H9 (cell line): ENCODE results near the gene CEP128. TPM values are rescaled to one million over a fixed set of nuclear protein-coding genes. Genes with fewer than 3 reads are reported as not detected.

Experiments
- DNase-seq: peaks from one replicate; pipeline ENCODE4 v3.0.0-alpha.2; 2017
- H2AFZ ChIP-seq: one replicate; pipeline ENCODE4 v1.6.1; 2013; ENCODE audit warnings: mild to moderate bottlenecking, low read length, control low read depth, moderate library complexity
- H2AK5ac ChIP-seq: 2 replicates; pipeline ENCODE4 v1.6.1; 2013; ENCODE audit warnings: low read length, control low read depth, mixed read lengths; ENCODE audit not compliant: insufficient read length
- H2BK120ac ChIP-seq: one replicate; pipeline ENCODE4 v1.6.1; 2013; ENCODE audit warnings: low read depth, mild to moderate bottlenecking, low read length, control low read depth, inconsistent platforms; ENCODE audit not compliant: poor library complexity, severe bottlenecking
- H2BK12ac ChIP-seq: 2 replicates; pipeline ENCODE4 v1.6.1; 2013; ENCODE audit warnings: low read length, control low read depth, mixed read lengths, low read depth; ENCODE audit not compliant: insufficient read length
- H2BK15ac ChIP-seq: 2 replicates; pipeline ENCODE4 v1.6.1; 2013; ENCODE audit warnings: low read depth, low read length, control low read depth
- H2BK20ac ChIP-seq: one replicate; pipeline ENCODE4 v1.6.1; 2013; ENCODE audit warnings: low read depth, mild to moderate bottlenecking, low read length, control low read depth, inconsistent platforms; ENCODE audit not compliant: poor library complexity, severe bottlenecking
- H2BK5ac ChIP-seq: 2 replicates; pipeline ENCODE4 v1.6.1; 2013; ENCODE audit warnings: low read length, control low read depth, mixed read lengths; ENCODE audit not compliant: insufficient read length
- H3K14ac ChIP-seq: 2 replicates; pipeline ENCODE4 v1.6.1; 2013; ENCODE audit warnings: low read length, control low read depth; ENCODE audit not compliant: insufficient read depth
- H3K18ac ChIP-seq: 2 replicates; pipeline ENCODE4 v1.6.1; 2013; ENCODE audit warnings: low read depth, mild to moderate bottlenecking, mixed read lengths, low read length, control low read depth; ENCODE audit not compliant: insufficient read length
- H3K23ac ChIP-seq: 2 replicates; pipeline ENCODE4 v1.6.1; 2013; ENCODE audit warnings: low read length, control low read depth, mixed read lengths, low read depth; ENCODE audit not compliant: insufficient read length
- H3K23me2 ChIP-seq: 2 replicates; pipeline ENCODE4 v1.6.1; 2013; ENCODE audit warnings: low read depth, mild to moderate bottlenecking, mixed read lengths, low read length, control low read depth; ENCODE audit not compliant: insufficient read length, poor library complexity, severe bottlenecking
- H3K27ac ChIP-seq: 2 replicates; pipeline ENCODE4 v1.5.1; 2013; ENCODE audit warnings: low read length, control low read depth, mixed read lengths, low read depth; ENCODE audit not compliant: insufficient read length
- H3K27me3 ChIP-seq: 2 replicates; pipeline ENCODE4 v1.6.1; 2013; ENCODE audit warnings: low read length, control low read depth, inconsistent platforms; ENCODE audit not compliant: insufficient read depth
- H3K4ac ChIP-seq: 2 replicates; pipeline ENCODE4 v1.6.1; 2013; ENCODE audit warnings: low read depth, mild to moderate bottlenecking, control low read depth, inconsistent platforms, low read length, moderate library complexity
- H3K4me1 ChIP-seq: 2 replicates; pipeline ENCODE4 v1.6.1; 2013; ENCODE audit warnings: low read length, control low read depth, inconsistent platforms; ENCODE audit not compliant: insufficient read depth
- H3K4me2 ChIP-seq: 2 replicates; pipeline ENCODE4 v1.6.1; 2013; ENCODE audit warnings: low read length, control low read depth, mixed read lengths; ENCODE audit not compliant: insufficient read length, insufficient read depth
- H3K56ac ChIP-seq: 2 replicates; pipeline ENCODE4 v1.6.1; 2013; ENCODE audit warnings: low read depth, mild to moderate bottlenecking, mixed read lengths, low read length, control low read depth; ENCODE audit not compliant: insufficient read length
- H3K79me1 ChIP-seq: 2 replicates; pipeline ENCODE4 v1.6.1; 2013; ENCODE audit warnings: low read depth, mild to moderate bottlenecking, moderate library complexity, low read length, control low read depth, inconsistent platforms; ENCODE audit not compliant: insufficient read depth, poor library complexity, severe bottlenecking
- H3K79me2 ChIP-seq: 2 replicates; pipeline ENCODE4 v1.6.1; 2013; ENCODE audit warnings: low read length, control low read depth, inconsistent platforms; ENCODE audit not compliant: insufficient read depth
- H3K9ac ChIP-seq: 2 replicates; pipeline ENCODE4 v1.6.1; 2013; ENCODE audit warnings: low read length, control low read depth, mixed read lengths; ENCODE audit not compliant: insufficient read length; ENCODE audit errors: extremely low read depth
- H3K9me3 ChIP-seq: one replicate; pipeline ENCODE4 v1.6.1; 2013; ENCODE audit warnings: low read depth, low read length, inconsistent platforms; ENCODE audit not compliant: control insufficient read depth
- H3T11ph ChIP-seq: one replicate; pipeline ENCODE4 v1.6.1; 2013; ENCODE audit warnings: mild to moderate bottlenecking, low read length, control low read depth, inconsistent platforms
- H4K20me1 ChIP-seq: one replicate; pipeline ENCODE4 v1.6.1; 2013; ENCODE audit not compliant: control insufficient read depth, insufficient read length, insufficient read depth
- H4K5ac ChIP-seq: 2 replicates; pipeline ENCODE4 v1.6.1; 2013; ENCODE audit warnings: low read depth, mild to moderate bottlenecking, mixed read lengths, low read length, control low read depth; ENCODE audit not compliant: insufficient read length
- H4K8ac ChIP-seq: replicated peaks from 2 replicates; pipeline ENCODE4 v1.6.1; 2013; ENCODE audit warnings: low read length, control low read depth, mixed read lengths, low read depth; ENCODE audit not compliant: insufficient read length
- H4K91ac ChIP-seq: 2 replicates; pipeline ENCODE4 v1.6.1; 2013; ENCODE audit warnings: low read depth, mild to moderate bottlenecking, moderate library complexity, mixed read lengths, low read length, control low read depth; ENCODE audit not compliant: insufficient read length
- H3K27ac Mint-ChIP-seq, 3 experiments: 2 replicates in 2 of 3; 3 replicates in 1 of 3; pipeline ENCODE4 v1.8.0; 2020 to 2021; ENCODE audit warnings: mixed read lengths in 3 of 3, mild to moderate bottlenecking in 1 of 3, moderate library complexity in 1 of 3
- H3K27me3 Mint-ChIP-seq: 2 replicates; pipeline ENCODE4 v1.8.0; 2021; ENCODE audit warnings: low read depth, mild to moderate bottlenecking, moderate library complexity, mixed read lengths
- H3K36me3 Mint-ChIP-seq, 3 experiments: 2 replicates in 2 of 3; 3 replicates in 1 of 3; pipeline ENCODE4 v1.8.0; 2020 to 2021; ENCODE audit warnings: low read depth in 3 of 3, mixed read lengths in 3 of 3; ENCODE audit not compliant: insufficient read depth in 1 of 3
- H3K4me1 Mint-ChIP-seq, 2 experiments: 2 replicates each; pipeline ENCODE4 v1.8.0; 2020; ENCODE audit warnings: mixed read lengths in 2 of 2
- H3K4me3 Mint-ChIP-seq, 2 experiments: 2 replicates in 1 of 2; 3 replicates in 1 of 2; pipeline ENCODE4 v1.8.0; 2020 to 2021; ENCODE audit warnings: mild to moderate bottlenecking in 2 of 2, mixed read lengths in 2 of 2, moderate library complexity in 1 of 2
- H3K9me3 Mint-ChIP-seq, 2 experiments: 2 replicates in 1 of 2; 3 replicates in 1 of 2; pipeline ENCODE4 v1.8.0; 2020; ENCODE audit warnings: mild to moderate bottlenecking in 2 of 2, mixed read lengths in 2 of 2, moderate library complexity in 1 of 2
- total RNA-seq: library from RNA; stranded (reverse); gene quantifications from 2 replicates; pipeline ENCODE4 v1.2.1, GENCODE V29; 2021
- TF ChIP-seq, protein P1 (sequence below): fragments of 200-600 bp; sonication (generic); conservative IDR thresholded peaks from 3 replicates; pipeline ENCODE4 v1.8.0; 2021; ENCODE audit warnings: antibody characterized with exemption, mild to moderate bottlenecking

The CEP128 gene
- total RNA-seq, 1 experiment from 2014 or later = 16.3 TPM

- H3K18ac ChIP-seq = no peak overlapping the region
- no peak overlapping the region for H3K4me3 Mint-ChIP-seq
- no peak for DNase-seq
- no peak overlapping the region for H3T11ph ChIP-seq
- H3K4ac ChIP-seq = no peak overlapping the region
- H3K27me3 Mint-ChIP-seq = peaks cover 12% of the 10 kb centered on the region
- H4K5ac ChIP-seq = no peak overlapping the region
- no peak overlapping the region for H3K27ac ChIP-seq
- no peaks in the 10 kb centered on the region for H3K4me1 ChIP-seq
- H3K14ac ChIP-seq = no peak overlapping the region
- no peak overlapping the region for H2BK120ac ChIP-seq
- H2AFZ ChIP-seq = no peak overlapping the region
- H4K20me1 ChIP-seq = no peaks in the 10 kb centered on the region
- H3K9ac ChIP-seq = no peak overlapping the region
- no peaks in the 10 kb centered on the region for H3K79me1 ChIP-seq
- no peak overlapping the region for H2BK12ac ChIP-seq
- no peak overlapping the region for H4K8ac ChIP-seq
- no peak overlapping the region for H3K56ac ChIP-seq
- H3K23ac ChIP-seq = no peak overlapping the region
- no peak overlapping the region for H2BK5ac ChIP-seq
- H3K79me2 ChIP-seq = no peaks in the 10 kb centered on the region
- no peak overlapping the region for H4K91ac ChIP-seq
- H3K23me2 ChIP-seq = no peaks in the 10 kb centered on the region
- no peaks in the 10 kb centered on the region for H3K36me3 Mint-ChIP-seq
- no peaks in the 10 kb centered on the region for H3K4me1 Mint-ChIP-seq
- H3K27ac Mint-ChIP-seq = no peak overlapping the region
- H3K9me3 Mint-ChIP-seq = no peaks in the 10 kb centered on the region
- H3K4me2 ChIP-seq = no peak overlapping the region
- no peaks in the 10 kb centered on the region for H3K9me3 ChIP-seq
- no peak overlapping the region for H2BK20ac ChIP-seq
- H3K27me3 ChIP-seq = no peaks in the 10 kb centered on the region
- no peak overlapping the region for H2BK15ac ChIP-seq
- TF ChIP-seq, protein P1, sequence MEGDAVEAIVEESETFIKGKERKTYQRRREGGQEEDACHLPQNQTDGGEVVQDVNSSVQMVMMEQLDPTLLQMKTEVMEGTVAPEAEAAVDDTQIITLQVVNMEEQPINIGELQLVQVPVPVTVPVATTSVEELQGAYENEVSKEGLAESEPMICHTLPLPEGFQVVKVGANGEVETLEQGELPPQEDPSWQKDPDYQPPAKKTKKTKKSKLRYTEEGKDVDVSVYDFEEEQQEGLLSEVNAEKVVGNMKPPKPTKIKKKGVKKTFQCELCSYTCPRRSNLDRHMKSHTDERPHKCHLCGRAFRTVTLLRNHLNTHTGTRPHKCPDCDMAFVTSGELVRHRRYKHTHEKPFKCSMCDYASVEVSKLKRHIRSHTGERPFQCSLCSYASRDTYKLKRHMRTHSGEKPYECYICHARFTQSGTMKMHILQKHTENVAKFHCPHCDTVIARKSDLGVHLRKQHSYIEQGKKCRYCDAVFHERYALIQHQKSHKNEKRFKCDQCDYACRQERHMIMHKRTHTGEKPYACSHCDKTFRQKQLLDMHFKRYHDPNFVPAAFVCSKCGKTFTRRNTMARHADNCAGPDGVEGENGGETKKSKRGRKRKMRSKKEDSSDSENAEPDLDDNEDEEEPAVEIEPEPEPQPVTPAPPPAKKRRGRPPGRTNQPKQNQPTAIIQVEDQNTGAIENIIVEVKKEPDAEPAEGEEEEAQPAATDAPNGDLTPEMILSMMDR = peak; percentile 45
- no peak overlapping the region for H2AK5ac ChIP-seq
Observed at GRCh38 chr14:80977221-80977620, 35.7 kb upstream of the CEP128 start.
